Ovary (tissue), 9 donors: ENCODE data around the gene ODC1. TPM values are rescaled to one million over a fixed set of nuclear protein-coding genes. Genes with fewer than 3 reads are reported as not detected.

Experiments
- DNase-seq, 5 donors: peaks; one replicate each; pipeline ENCODE4 v3.0.0-alpha.2; 2019 to 2020
- H3K27ac ChIP-seq, 2 donors: fragments of 200-600 bp; one replicate each; pipeline versions ENCODE4 v1.5.1 to v1.8.0; 2019 to 2022
- H3K27me3 ChIP-seq: fragments of 200-600 bp; one replicate; pipeline ENCODE4 v1.8.0; 2022
- H3K36me3 ChIP-seq: fragments of 200-600 bp; sonication (generic); one replicate; pipeline ENCODE4 v1.5.1; 2019
- H3K4me1 ChIP-seq: one replicate; pipeline ENCODE4 v1.8.1; 2013; ENCODE audit warnings: mild to moderate bottlenecking, moderate library complexity; ENCODE audit not compliant: insufficient read depth
- H3K4me3 ChIP-seq: fragments of 200-600 bp; sonication (generic); one replicate; pipeline ENCODE4 v1.5.1; 2017
- H3K9me3 ChIP-seq, 2 donors: fragments of 200-600 bp in 1 of 2; sonication (generic) in 1 of 2; one replicate each; pipeline versions ENCODE4 v1.5.1 to v1.8.1; 2013 to 2019; ENCODE audit warnings: mild to moderate bottlenecking in 1 of 2, moderate library complexity in 1 of 2
- CTCF ChIP-seq, 3 donors: fragments of 450-650 bp in 2 of 3; fragments of 200-600 bp in 1 of 3; IDR thresholded peaks; one replicate each; pipeline versions ENCODE4 v1.5.1 to v1.8.0; 2016 to 2022; ENCODE audit warnings: antibody characterized with exemption in 3 of 3, mild to moderate bottlenecking in 1 of 3
- EP300 ChIP-seq: sonication (generic); formaldehyde crosslinking; IDR thresholded peaks from one replicate; pipeline ENCODE4 v1.6.1; 2017; ENCODE audit warnings: antibody characterized with exemption
- POLR2A ChIP-seq: fragments of 450-650 bp; IDR thresholded peaks from one replicate; pipeline ENCODE4 v1.6.1; 2017; ENCODE audit warnings: antibody characterized with exemption, mild to moderate bottlenecking, moderate library complexity
- WGBS, 3 donors: extraction: QIAGEN DNeasy Blood & Tissue Kit in 1 of 3; methylation state at CpG; one replicate each; pipeline versions ENCODE4 v1.1.5 to v1.1.7; 2013 to 2017; 5-methylcytosine and 5-hydroxymethylcytosine counted together
- intact Hi-C, 4 donors: fragments of 100-400 bp; cut with DNase I; formaldehyde crosslinking; loops; one replicate each; pipeline versions ENCODE4 v1.11.0 to v1.15.1; 2022 to 2023
- polyA plus RNA-seq, 2 donors: library from polyadenylated mRNA; stranded (reverse); fragments of 200-250 nt in 1 of 2; fragments of 350-450 nt in 1 of 2; fragmentation: Illumina TruSeq in 1 of 2; extraction: RNeasy Lipid Tissue Mini Kit (QIAGEN cat#74804) in 1 of 2; gene quantifications; one replicate each; pipeline ENCODE4 v1.2.3, GENCODE V29; 2013 to 2014
- total RNA-seq, 7 donors: library from RNA; depleted of rRNA in 2 of 7; stranded (reverse); fragments of >200 nt in 2 of 7; fragmentation: NEBNext Ultra II Directional in 3 of 7; extraction: Animal tissue kit (Norgen Biotek cat#: 25700) in 3 of 7; gene quantifications; one replicate each; pipeline versions ENCODE4 v1.1.0 to v1.2.4, GENCODE V29; 2016 to 2023
- donor health status: DM: no; HTN: no; CAD: no; lungs with moderate emphysema.
- donor health status: DM: no; HTN: no; CAD: no.
- donor health status: Bipolar disorder and iron deficiency.
- donor health status: DM: yes; HTN: yes; CAD: no.
- donor health status: DM: no; HTN: no; CAD: no.
- donor health status: DM: yes; HTN: yes; CAD: no.

ODC1 gene
- total and polyA plus RNA-seq, 9 donors: 29.1 to 160 (median 55.7) TPM

GRCh38 chr2:10406016-10406415 lies 42.1 kb downstream of the ODC1 start:
- Histone ChIP-seq H3K27me3 (no peaks in the 10 kb centered on the region), H3K27ac (no peak overlapping the region), H3K36me3 (no peaks in the 10 kb centered on the region), H3K9me3 (no peaks in the 10 kb centered on the region), H3K4me3 (no peak overlapping the region), H3K4me1 (no peaks in the 10 kb centered on the region)
- TF ChIP-seq CTCF (IDR thresholded peaks at IDR 0.05) (no peak), POLR2A (no peak), EP300 (no peak)
- DNase-seq: no peak
- intact Hi-C loops: loop anchor here in 2 of 4 donors (10.0 kb wide), 1 partner anchor 281 kb away; the partner anchor contains the start of gene RRM2 (in 2 of the 2)
- 80 to 93% (median 84%) methylated on average over 10 of the region's 10 CpGs for WGBS, 3 donors

GRCh38 chr2:10405448-10405847 lies 42.7 kb downstream of the ODC1 start:
- intact Hi-C loops: loop anchor here in 2 of 4 donors (10.0 kb wide), 1 partner anchor 281 kb away; the partner anchor contains the start of gene RRM2 (in 2 of the 2)
- no peak overlapping the region for H3K27ac ChIP-seq
- no peaks in the 10 kb centered on the region for H3K4me1 ChIP-seq
- H3K9me3 ChIP-seq: no peaks in the 10 kb centered on the region
- H3K27me3 ChIP-seq: no peaks in the 10 kb centered on the region
- TF ChIP-seq CTCF (IDR thresholded peaks at IDR 0.05): no peak
- no peak for TF ChIP-seq EP300
- TF ChIP-seq POLR2A: no peak
- no peaks in the 10 kb centered on the region for H3K36me3 ChIP-seq
- peak in 2 of 5 donors; percentile 32 to 49 for DNase-seq
- WGBS, 3 donors: 66 to 86% (median 79%) methylated on average over 13 of the region's 13 CpGs
- H3K4me3 ChIP-seq: no peak overlapping the region

DNA sequence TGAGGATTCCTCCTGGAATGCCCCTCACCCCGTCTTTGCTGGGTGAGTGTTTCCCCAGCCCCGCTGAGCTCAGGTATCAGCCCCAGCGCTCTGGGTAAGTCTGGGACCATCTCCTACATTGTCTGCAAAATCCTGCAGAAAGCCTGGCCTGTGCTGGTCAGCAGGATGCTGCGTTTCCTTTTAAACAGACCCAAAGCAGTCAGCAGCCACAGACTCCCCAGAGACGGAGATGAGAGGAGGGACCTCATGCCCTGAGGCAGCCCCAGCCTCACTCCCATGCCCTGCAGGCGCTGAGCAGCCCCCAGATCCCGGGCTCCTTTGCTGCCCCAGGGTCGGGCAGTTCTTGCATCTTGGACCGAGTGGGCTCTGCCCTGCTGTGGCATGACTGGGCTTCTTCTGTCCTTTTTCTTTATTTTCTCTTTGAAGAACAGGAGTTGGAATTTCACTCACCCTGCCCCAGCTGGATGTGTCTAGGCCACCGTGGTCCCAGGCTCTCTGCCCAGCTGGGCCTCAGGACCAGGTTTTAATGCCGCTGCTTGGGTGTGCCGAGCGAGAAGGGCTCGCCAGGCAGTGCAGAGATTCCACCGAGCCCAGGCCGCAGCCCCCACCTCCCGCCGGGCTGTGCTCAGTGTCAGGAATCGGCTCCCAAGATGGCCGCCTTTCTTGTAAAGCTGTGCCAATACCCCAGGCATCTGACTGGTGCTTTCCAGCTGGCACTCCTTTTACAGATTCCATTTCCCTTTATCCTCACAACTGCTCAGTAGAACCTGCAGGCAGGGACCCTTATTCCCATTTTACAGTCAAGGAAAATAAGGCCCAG lies 43.6 kb downstream of the ODC1 start:
- no peak overlapping the region for H3K27ac ChIP-seq
- intact Hi-C loops: loop anchor here in 2 of 4 donors (10.0 kb wide), 1 partner anchor 280 kb away; the partner anchor contains the start of gene RRM2 (in 2 of the 2)
- TF ChIP-seq CTCF (IDR thresholded peaks at IDR 0.05) (no peak), POLR2A (no peak), EP300 (no peak)
- no peaks in the 10 kb centered on the region for H3K4me1 ChIP-seq
- H3K4me3 ChIP-seq: no peak overlapping the region
- WGBS, 3 donors: 80 to 85% (median 80%) methylated on average over 20 of the region's 20 CpGs
- no peaks in the 10 kb centered on the region for H3K36me3 ChIP-seq
- no peaks in the 10 kb centered on the region for H3K9me3 ChIP-seq
- no peaks in the 10 kb centered on the region for H3K27me3 ChIP-seq
- DNase-seq: no peak

DNA sequence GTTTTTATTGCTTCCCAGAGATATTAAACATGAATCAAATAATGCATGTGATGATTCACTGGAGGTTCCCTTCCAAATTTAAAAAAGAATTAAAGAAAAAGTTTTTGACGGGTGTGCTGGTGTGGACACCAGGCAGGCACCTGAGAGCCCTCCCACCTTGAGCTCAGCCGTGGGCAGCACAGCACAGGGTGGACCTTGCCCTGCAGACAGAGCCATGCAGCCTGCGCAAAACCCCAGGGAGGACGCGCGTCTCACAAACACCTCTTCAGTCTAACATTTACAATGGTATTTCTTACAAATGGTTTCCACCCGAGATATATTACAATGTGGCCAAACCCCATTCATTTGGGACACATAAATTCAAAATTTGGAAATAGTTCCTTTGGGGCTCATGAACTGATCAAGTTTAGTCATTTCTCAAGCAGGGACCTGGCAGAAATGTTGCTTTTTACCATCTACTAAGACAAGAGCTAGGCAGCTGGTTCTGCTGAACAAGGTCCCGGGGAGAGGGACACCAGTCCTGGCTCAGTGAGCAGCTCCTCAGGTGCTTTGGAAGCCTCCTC lies 45.4 kb downstream of the ODC1 start:
- H3K4me1 ChIP-seq: no peaks in the 10 kb centered on the region
- H3K36me3 ChIP-seq: no peaks in the 10 kb centered on the region
- TF ChIP-seq EP300: no peak
- no peak for TF ChIP-seq POLR2A
- no peak for TF ChIP-seq CTCF (IDR thresholded peaks at IDR 0.05)
- no peak overlapping the region for H3K4me3 ChIP-seq
- intact Hi-C loops: loop anchor here in 2 of 4 donors (10.0 kb wide), 1 partner anchor 278 kb away; the partner anchor contains the start of gene RRM2 (in 2 of the 2)
- 85 to 94% (median 93%) methylated on average over 8 of the region's 8 CpGs for WGBS, 3 donors
- no peak overlapping the region for H3K27ac ChIP-seq
- no peaks in the 10 kb centered on the region for H3K9me3 ChIP-seq
- no peak for DNase-seq
- H3K27me3 ChIP-seq: no peaks in the 10 kb centered on the region
